Measurements from ENCODE around the gene CKLF.
"Not testable (repeated sequence)": the region's sequence is repeated elsewhere in the genome, so short reads cannot be mapped to it uniquely, and the experiment has no call there.

CKLF gene

DNA sequence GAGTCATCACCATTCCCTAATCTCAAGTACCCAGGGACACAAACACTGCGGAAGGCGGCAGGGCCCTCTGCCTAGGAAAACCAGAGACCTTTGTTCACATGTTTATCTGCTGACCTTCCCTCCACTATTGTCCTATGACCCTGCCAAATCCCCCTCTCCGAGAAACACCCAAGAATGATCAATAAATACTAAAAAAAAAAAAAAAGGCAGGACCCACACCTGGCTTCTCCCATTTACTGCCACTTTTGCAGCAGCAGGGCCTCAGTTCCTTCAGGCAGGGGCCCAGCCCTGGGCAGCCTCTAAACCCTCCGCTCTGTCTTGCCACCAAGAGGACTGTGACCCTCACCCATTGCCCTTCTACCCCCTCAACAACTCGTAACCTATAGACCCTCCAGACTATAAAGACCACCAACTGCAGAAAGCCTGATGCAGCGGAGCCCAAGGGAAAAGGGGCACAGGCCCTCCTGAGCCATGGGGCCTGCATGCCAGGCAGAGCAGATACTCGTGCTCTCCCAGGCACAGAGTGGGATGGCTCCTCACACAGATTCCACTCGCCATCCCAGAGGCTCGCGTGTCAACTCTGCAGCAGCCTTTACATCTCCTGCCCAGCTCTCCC, 37.3 kb upstream of the CKLF start:
- not testable (repeated sequence) for H3K9me3 Mint-ChIP-seq, H3K27me3 Mint-ChIP-seq, H3K4me3 Mint-ChIP-seq, H3K36me3 Mint-ChIP-seq, H3K27ac Mint-ChIP-seq
- peaks cover 56% of the 10 kb centered on the region for H3K4me1 Mint-ChIP-seq

DNA sequence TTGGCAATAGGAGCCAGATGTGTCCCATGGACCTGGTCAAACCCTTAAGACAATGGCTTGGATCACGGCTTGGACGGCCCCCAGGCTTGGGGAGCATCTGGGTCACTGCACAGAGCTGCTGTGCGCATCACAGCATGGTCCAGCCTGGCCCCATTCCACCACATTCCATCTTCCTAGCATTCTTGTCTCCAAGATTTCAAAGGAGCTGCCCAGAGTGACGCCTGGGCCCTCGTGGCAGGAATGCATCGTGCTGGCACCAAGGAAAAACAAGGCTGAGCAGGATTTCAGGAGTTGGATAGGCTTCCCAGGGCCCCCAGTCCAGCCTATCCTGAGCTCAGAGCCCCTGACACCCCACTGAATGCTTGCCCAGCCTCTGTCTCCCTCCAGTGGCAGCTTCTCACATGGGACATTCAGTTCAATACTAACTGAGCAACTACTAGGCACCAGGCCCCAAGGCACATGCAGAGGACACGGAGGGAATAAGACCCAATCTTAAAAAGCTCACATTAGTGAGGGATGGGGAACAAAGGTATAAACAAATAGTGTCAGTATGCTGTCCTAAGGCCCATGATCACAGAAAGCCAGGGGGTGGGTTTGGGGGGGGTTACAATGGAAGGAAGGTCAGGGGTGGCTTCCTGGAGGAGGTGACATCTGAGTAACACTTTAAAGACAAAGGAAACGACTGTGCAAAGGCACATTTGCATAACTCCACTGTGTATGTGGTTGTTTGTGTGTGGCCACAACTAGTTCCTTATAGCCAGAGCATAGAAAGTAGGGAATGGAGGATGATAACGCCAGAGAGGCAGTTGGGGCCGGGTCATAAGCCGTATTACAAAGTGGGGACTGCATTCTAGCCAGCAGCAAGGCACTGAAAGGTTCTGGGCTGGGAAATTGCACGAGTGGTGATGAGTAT, 36.5 kb upstream of the CKLF start:
- Mint-ChIP-seq H3K4me1 (peaks cover 64% of the 10 kb centered on the region), H3K27ac (peak overlapping the region; percentile 90), H3K36me3 (no peaks in the 10 kb centered on the region), H3K9me3 (no peaks in the 10 kb centered on the region), H3K27me3 (no peaks in the 10 kb centered on the region), H3K4me3 (peak overlapping the region; percentile 76)

- Mint-ChIP-seq H3K4me3 (peak overlapping the region; percentile 76), H3K36me3 (no peaks in the 10 kb centered on the region), H3K9me3 (no peaks in the 10 kb centered on the region), H3K27ac (peak overlapping the region; percentile 90), H3K27me3 (no peaks in the 10 kb centered on the region), H3K4me1 (peaks cover 70% of the 10 kb centered on the region)
Observed at GRCh38 chr16:66516509-66516807, 35.9 kb upstream of the CKLF start.

GRCh38 chr16:66516808-66517585, 35.4 kb upstream of the CKLF start:
- peak overlapping the region; percentile 76 for H3K27ac Mint-ChIP-seq
- no peaks in the 10 kb centered on the region for H3K36me3 Mint-ChIP-seq
- H3K27me3 Mint-ChIP-seq, result no peaks in the 10 kb centered on the region
- H3K4me1 Mint-ChIP-seq, result peaks cover 72% of the 10 kb centered on the region
- H3K9me3 Mint-ChIP-seq, result no peaks in the 10 kb centered on the region
- peak overlapping the region; percentile 76 for H3K4me3 Mint-ChIP-seq

GRCh38 chr16:66517586-66518263, 34.7 kb upstream of the CKLF start:
- Mint-ChIP-seq H3K4me3 (peak overlapping the region; percentile 76), H3K27me3 (no peaks in the 10 kb centered on the region), H3K36me3 (no peaks in the 10 kb centered on the region), H3K9me3 (no peaks in the 10 kb centered on the region), H3K4me1 (peaks cover 75% of the 10 kb centered on the region), H3K27ac (peak overlapping the region; percentile 76)

GRCh38 chr16:66519482-66520373, 32.6 kb upstream of the CKLF start:
- no peaks in the 10 kb centered on the region for H3K27me3 Mint-ChIP-seq
- H3K27ac Mint-ChIP-seq, result peak overlapping the region; percentile 41
- peak overlapping the region; percentile 11 for H3K4me3 Mint-ChIP-seq
- no peaks in the 10 kb centered on the region for H3K9me3 Mint-ChIP-seq
- H3K36me3 Mint-ChIP-seq, result no peaks in the 10 kb centered on the region
- H3K4me1 Mint-ChIP-seq, result peaks cover 92% of the 10 kb centered on the region

GRCh38 chr16:66520406-66521170, 31.8 kb upstream of the CKLF start:
- peaks cover 92% of the 10 kb centered on the region for H3K4me1 Mint-ChIP-seq
- peak overlapping the region; percentile 26 for H3K4me3 Mint-ChIP-seq
- H3K36me3 Mint-ChIP-seq, result no peaks in the 10 kb centered on the region
- no peak overlapping the region for H3K27ac Mint-ChIP-seq
- no peaks in the 10 kb centered on the region for H3K27me3 Mint-ChIP-seq
- no peaks in the 10 kb centered on the region for H3K9me3 Mint-ChIP-seq

GRCh38 chr16:66521252-66521713, 31.1 kb upstream of the CKLF start:
- peaks cover 92% of the 10 kb centered on the region for H3K4me1 Mint-ChIP-seq
- H3K9me3 Mint-ChIP-seq, result no peaks in the 10 kb centered on the region
- H3K27ac Mint-ChIP-seq, result peak overlapping the region; percentile 89
- H3K36me3 Mint-ChIP-seq, result no peaks in the 10 kb centered on the region
- no peaks in the 10 kb centered on the region for H3K27me3 Mint-ChIP-seq
- H3K4me3 Mint-ChIP-seq, result peak overlapping the region; percentile 83

DNA sequence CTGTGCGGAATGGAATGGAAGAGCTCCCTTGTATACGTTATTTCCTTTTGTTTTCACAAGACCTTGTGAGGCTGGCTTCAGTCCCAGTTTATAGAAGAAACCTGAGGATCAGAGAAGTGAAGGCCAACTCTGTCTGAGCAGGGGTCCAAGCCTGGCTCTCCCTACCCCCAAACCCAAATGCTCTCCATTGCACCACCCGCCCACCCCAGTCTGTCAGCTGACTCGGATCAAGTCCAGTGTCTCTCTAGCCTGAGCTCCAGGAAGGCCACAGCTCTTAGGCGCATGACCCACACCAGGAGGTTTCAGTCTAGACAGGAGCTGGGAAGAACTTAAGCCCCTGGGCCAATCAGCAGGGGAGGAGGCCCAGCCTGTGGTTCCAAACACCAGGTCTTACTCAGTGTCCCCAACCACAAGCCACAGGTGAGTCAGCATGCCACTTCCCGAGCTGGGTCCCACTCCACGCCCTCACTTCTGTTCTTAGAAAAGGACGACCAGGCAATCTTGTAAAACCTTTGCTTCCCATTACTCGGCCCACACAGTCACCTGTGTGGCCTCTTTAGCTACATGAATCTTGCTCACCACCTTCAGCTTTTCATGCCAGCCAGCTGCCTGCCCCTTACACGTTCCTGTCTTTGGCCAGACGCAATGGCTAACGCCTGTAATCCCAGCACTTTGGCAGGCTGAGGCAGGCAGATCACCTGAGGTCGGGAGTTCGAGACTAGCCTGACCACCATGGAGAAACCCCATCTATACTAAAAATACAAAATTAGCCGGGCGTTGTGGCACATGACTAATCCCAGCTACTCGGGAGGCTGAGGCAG, 30.2 kb upstream of the CKLF start:
- no peaks in the 10 kb centered on the region for H3K27me3 Mint-ChIP-seq
- H3K36me3 Mint-ChIP-seq, result no peaks in the 10 kb centered on the region
- peaks cover 87% of the 10 kb centered on the region for H3K4me1 Mint-ChIP-seq
- peak overlapping the region; percentile 89 for H3K27ac Mint-ChIP-seq
- peak overlapping the region; percentile 83 for H3K4me3 Mint-ChIP-seq
- no peaks in the 10 kb centered on the region for H3K9me3 Mint-ChIP-seq

GRCh38 chr16:66522816-66523590, 29.4 kb upstream of the CKLF start:
- no peaks in the 10 kb centered on the region for H3K9me3 Mint-ChIP-seq
- peak overlapping the region; percentile 70 for H3K27ac Mint-ChIP-seq
- H3K27me3 Mint-ChIP-seq, result no peaks in the 10 kb centered on the region
- peak overlapping the region; percentile 83 for H3K4me3 Mint-ChIP-seq
- no peaks in the 10 kb centered on the region for H3K36me3 Mint-ChIP-seq
- H3K4me1 Mint-ChIP-seq, result peaks cover 84% of the 10 kb centered on the region

DNA sequence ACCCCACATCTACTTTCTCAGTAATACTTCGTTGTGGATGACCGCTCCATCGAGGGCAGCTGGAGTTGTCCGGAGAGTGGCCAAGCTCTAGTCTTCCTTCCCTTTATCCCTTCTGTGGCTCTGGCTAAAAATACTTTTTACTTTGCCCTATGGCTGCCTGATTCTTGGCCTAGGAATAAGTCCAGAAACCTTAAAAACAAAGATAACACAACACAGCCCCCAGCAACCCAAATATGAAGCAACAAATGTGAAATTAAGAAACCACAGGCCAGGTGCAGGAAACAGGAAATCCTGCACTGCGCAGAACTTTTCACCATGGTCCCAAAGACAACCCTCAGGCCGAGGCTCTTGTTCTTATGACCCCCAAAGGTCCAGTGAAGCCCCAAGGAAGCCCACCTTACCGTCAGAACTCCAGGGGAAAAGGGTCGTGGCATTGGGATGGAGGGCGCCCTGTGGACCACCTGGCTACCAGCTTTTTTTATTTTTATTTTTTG, 28.5 kb upstream of the CKLF start:
- Mint-ChIP-seq H3K4me3 (peak overlapping the region; percentile 69), H3K27me3 (no peaks in the 10 kb centered on the region), H3K9me3 (no peaks in the 10 kb centered on the region)

DNA sequence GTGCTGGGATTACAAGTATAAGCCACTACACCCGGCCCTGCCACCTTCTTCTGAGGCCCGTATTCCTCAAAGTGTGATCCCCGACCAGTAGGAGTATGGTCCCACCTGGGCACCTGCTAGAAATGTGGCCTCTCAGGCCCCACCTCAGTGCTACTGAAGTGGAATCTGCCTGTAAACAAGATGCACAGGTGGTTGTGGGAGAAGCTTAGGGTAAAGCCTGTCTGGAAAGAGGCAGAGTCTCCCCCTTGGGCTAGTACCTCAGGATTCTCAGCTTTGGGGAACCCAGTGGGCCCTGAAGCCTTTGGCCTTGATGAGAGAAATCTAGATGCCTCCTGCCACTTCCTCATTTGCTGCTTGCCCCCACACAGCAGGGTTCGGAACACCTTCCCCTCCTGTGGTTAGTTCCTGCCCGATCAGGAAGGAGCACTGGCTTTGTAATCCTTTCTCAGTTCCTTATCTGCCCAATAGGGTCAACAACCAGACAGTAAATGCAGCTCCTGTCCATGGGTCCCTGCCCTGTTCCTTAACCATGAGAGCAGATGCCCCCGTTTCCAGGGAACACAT, 27.7 kb upstream of the CKLF start:
- Mint-ChIP-seq H3K36me3 (no peaks in the 10 kb centered on the region), H3K4me3 (peak overlapping the region; percentile 26), H3K9me3 (no peaks in the 10 kb centered on the region), H3K27me3 (no peaks in the 10 kb centered on the region), H3K4me1 (peaks cover 76% of the 10 kb centered on the region), H3K27ac (peak overlapping the region; percentile 59)

More for the DNA sequence above, 28.5 kb upstream of the CKLF start:
- Mint-ChIP-seq H3K36me3 (no peaks in the 10 kb centered on the region), H3K27ac (peak overlapping the region; percentile 81), H3K4me1 (peaks cover 79% of the 10 kb centered on the region)

Data from activated naive CD4-positive, alpha-beta T cell treated with anti-CD3 and anti-CD28 coated beads, Interleukin-2, amount 50 U/mL, for 24 hours (primary cell).